B cell (primary cell): ENCODE data around the gene PHACTR2.

Experiments
- CTCF ChIP-seq: fragments of 200-600 bp; IDR thresholded peaks from one replicate; pipeline ENCODE4 v1.8.0; 2022; ENCODE audit warnings: antibody characterized with exemption, mild to moderate bottlenecking
- EZH2 ChIP-seq: IDR thresholded peaks from 2 replicates; pipeline ENCODE4 v1.6.1; 2012; ENCODE audit warnings: borderline replicate concordance, low read depth, mild to moderate bottlenecking, moderate library complexity, low read length; ENCODE audit not compliant: insufficient read depth, poor library complexity, severe bottlenecking

GRCh38 chr6:143754204-143754603 is 76.4 kb downstream of the PHACTR2 start:
- TF ChIP-seq CTCF (no peak), EZH2 (no peak)
